ENCODE results near the gene FOXP1. TPM values are rescaled to one million over a fixed set of nuclear protein-coding genes. Genes with fewer than 3 reads are reported as not detected.

The FOXP1 gene
- total and polyA plus RNA-seq, 2 donors (not counting 1 experiment from before 2014, with no cell fraction given): 70.3 to 101 TPM

GRCh38 chr3:71464613-71465012 lies 118.9 kb downstream of the FOXP1 start:
- no peak for DNase-seq (ENCODE audit: low read depth in 2 of 2)
- H3K9me3 ChIP-seq (ENCODE audit: control insufficient read depth, insufficient read depth, low read depth, low read length): no peaks in the 10 kb centered on the region
- H3K4me3 ChIP-seq (replicated peaks in 1 of 4; ENCODE audit: control extremely low read depth in 1 of 4, insufficient read depth in 1 of 4, low read depth in 3 of 4, low read length in 4 of 4): no peak overlapping the region
- H3K4me2 ChIP-seq (ENCODE audit: extremely low read depth, insufficient read depth, low read length): no peak overlapping the region
- TF ChIP-seq EZH2 (IDR thresholded peaks at IDR 0.05; ENCODE audit: low read length, missing control alignments) (no peak), CTCF (conservative IDR thresholded peaks at IDR 0.05 in 1 of 2, IDR thresholded peaks at IDR 0.05 in 1 of 2; ENCODE audit: low read depth in 1 of 2, low read length in 2 of 2) (no peak)
- H3K36me3 ChIP-seq (ENCODE audit: control insufficient read depth, insufficient read depth, low read length): no peaks in the 10 kb centered on the region
- H3K79me2 ChIP-seq (ENCODE audit: control insufficient read depth, insufficient read depth, low read length): no peaks in the 10 kb centered on the region
- H3K27ac ChIP-seq (ENCODE audit: insufficient read depth, low read length): no peak overlapping the region
- H3K4me1 ChIP-seq (ENCODE audit: control insufficient read depth, extremely low read depth, insufficient read depth, low read length): no peaks in the 10 kb centered on the region
- H3K27me3 ChIP-seq (ENCODE audit: control insufficient read depth, insufficient read depth, low read length): no peaks in the 10 kb centered on the region
- H2AFZ ChIP-seq (ENCODE audit: low read length): no peak overlapping the region
- H3K9ac ChIP-seq (ENCODE audit: insufficient read depth, low read length): no peak overlapping the region
- no peaks in the 10 kb centered on the region for H4K20me1 ChIP-seq (ENCODE audit: control insufficient read depth, extremely low read depth, insufficient read depth, low read length)

- no peaks in the 10 kb centered on the region for H3K79me2 ChIP-seq (ENCODE audit: control insufficient read depth, insufficient read depth, low read length)
- no peaks in the 10 kb centered on the region for H4K20me1 ChIP-seq (ENCODE audit: control insufficient read depth, extremely low read depth, insufficient read depth, low read length)
- H3K9ac ChIP-seq (ENCODE audit: insufficient read depth, low read length): no peak overlapping the region
- no peaks in the 10 kb centered on the region for H3K36me3 ChIP-seq (ENCODE audit: control insufficient read depth, insufficient read depth, low read length)
- TF ChIP-seq EZH2 (IDR thresholded peaks at IDR 0.05; ENCODE audit: low read length, missing control alignments): no peak
- no peak for TF ChIP-seq CTCF (conservative IDR thresholded peaks at IDR 0.05 in 1 of 2, IDR thresholded peaks at IDR 0.05 in 1 of 2; ENCODE audit: low read depth in 1 of 2, low read length in 2 of 2)
- no peaks in the 10 kb centered on the region for H3K4me1 ChIP-seq (ENCODE audit: control insufficient read depth, extremely low read depth, insufficient read depth, low read length)
- no peak overlapping the region for H2AFZ ChIP-seq (ENCODE audit: low read length)
- DNase-seq (ENCODE audit: low read depth in 2 of 2): peak in 1 of 2 donors; percentile 54
- no peak overlapping the region for H3K4me3 ChIP-seq (replicated peaks in 1 of 4; ENCODE audit: control extremely low read depth in 1 of 4, insufficient read depth in 1 of 4, low read depth in 3 of 4, low read length in 4 of 4)
- H3K4me2 ChIP-seq (ENCODE audit: extremely low read depth, insufficient read depth, low read length): no peak overlapping the region
- H3K27me3 ChIP-seq (ENCODE audit: control insufficient read depth, insufficient read depth, low read length): no peaks in the 10 kb centered on the region
- no peaks in the 10 kb centered on the region for H3K9me3 ChIP-seq (ENCODE audit: control insufficient read depth, insufficient read depth, low read depth, low read length)
- H3K27ac ChIP-seq (ENCODE audit: insufficient read depth, low read length): no peak overlapping the region
These were observed 119.9 kb downstream of the FOXP1 start for GRCh38 chr3:71463617-71464016.

- Histone ChIP-seq H3K27me3 (ENCODE audit: control insufficient read depth, insufficient read depth, low read length) (no peaks in the 10 kb centered on the region), H2AFZ (ENCODE audit: low read length) (no peak overlapping the region), H4K20me1 (ENCODE audit: control insufficient read depth, extremely low read depth, insufficient read depth, low read length) (no peaks in the 10 kb centered on the region), H3K79me2 (ENCODE audit: control insufficient read depth, insufficient read depth, low read length) (no peaks in the 10 kb centered on the region), H3K9ac (ENCODE audit: insufficient read depth, low read length) (no peak overlapping the region), H3K4me3 (replicated peaks in 1 of 4; ENCODE audit: control extremely low read depth in 1 of 4, insufficient read depth in 1 of 4, low read depth in 3 of 4, low read length in 4 of 4) (no peak overlapping the region), H3K4me1 (ENCODE audit: control insufficient read depth, extremely low read depth, insufficient read depth, low read length) (no peaks in the 10 kb centered on the region), H3K4me2 (ENCODE audit: extremely low read depth, insufficient read depth, low read length) (no peak overlapping the region), H3K36me3 (ENCODE audit: control insufficient read depth, insufficient read depth, low read length) (no peaks in the 10 kb centered on the region), H3K27ac (ENCODE audit: insufficient read depth, low read length) (no peak overlapping the region), H3K9me3 (ENCODE audit: control insufficient read depth, insufficient read depth, low read depth, low read length) (no peaks in the 10 kb centered on the region)
- TF ChIP-seq CTCF (conservative IDR thresholded peaks at IDR 0.05 in 1 of 2, IDR thresholded peaks at IDR 0.05 in 1 of 2; ENCODE audit: low read depth in 1 of 2, low read length in 2 of 2) (no peak), EZH2 (IDR thresholded peaks at IDR 0.05; ENCODE audit: low read length, missing control alignments) (no peak)
- no peak for DNase-seq (ENCODE audit: low read depth in 2 of 2)
These were observed 120.9 kb downstream of the FOXP1 start for GRCh38 chr3:71462586-71462985.

Measured in fibroblast of lung (primary cell).